GM12873 (cell line): ENCODE data around the gene GREB1L.

Experiments used
- CTCF ChIP-seq: IDR thresholded peaks from 2 replicates; pipeline ENCODE4 v1.5.1; 2012; ENCODE audit warnings: low read depth, mild to moderate bottlenecking, moderate library complexity, low read length, control low read depth; ENCODE audit not compliant: insufficient read depth; ENCODE audit errors: missing control alignments

The GREB1L gene

DNA sequence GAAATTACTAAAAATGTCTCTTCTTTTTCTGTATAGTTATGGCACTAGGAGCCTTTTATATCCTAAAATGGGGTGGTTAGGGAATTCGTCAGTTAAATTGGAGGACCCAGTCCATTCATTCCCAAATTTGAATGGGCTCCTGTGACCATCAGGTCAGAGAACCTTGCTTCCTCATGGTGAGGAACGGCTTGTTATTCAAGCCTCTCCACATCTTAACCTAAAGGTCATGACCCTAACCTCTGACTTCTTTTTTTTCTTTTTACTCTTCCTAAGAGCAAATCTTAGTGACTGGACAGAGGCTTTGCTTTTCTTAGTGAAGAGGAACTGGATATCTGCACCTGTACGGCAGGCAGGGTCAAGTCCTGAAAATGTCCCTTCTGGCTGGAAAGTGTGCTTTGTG, 53.1 kb downstream of the GREB1L start:
- TF ChIP-seq CTCF, result no peak

DNA sequence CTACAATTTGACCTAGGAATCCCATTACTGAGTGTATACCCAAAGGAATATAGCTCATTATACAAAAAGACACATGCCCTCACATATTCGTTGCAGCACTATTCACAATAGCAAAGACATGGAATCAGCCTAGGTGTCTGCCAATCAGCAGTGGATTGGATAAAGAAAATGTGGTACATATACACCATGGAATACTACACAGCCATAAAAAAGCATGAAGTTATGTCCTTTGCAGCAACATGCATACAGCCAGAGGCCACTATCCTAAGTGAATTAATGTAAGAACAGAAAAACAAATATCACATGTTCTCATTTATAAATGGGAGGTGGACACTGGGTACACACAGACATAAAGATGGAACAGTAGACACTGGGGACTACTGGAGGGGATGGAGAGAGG, 54.0 kb downstream of the GREB1L start:
- TF ChIP-seq CTCF, result no peak

DNA sequence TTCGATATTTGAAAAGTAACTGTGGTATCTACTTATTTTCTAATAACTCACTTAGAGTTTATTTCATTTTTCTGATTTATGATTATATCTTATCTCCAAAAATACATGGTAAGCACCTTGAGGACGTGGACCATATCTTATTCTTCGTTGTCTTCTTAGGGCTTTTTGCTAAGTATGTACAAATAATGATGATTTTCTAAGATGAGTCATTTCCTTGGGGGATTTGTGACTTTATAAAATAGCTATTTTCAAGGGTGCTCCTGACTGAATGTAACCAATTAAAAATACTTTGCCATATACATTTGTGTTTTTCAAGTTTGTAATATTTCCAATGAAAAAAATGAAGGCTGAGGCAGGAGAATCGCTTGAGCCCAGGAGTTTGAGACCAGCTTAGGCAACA, 56.3 kb downstream of the GREB1L start:
- TF ChIP-seq CTCF, result no peak

DNA sequence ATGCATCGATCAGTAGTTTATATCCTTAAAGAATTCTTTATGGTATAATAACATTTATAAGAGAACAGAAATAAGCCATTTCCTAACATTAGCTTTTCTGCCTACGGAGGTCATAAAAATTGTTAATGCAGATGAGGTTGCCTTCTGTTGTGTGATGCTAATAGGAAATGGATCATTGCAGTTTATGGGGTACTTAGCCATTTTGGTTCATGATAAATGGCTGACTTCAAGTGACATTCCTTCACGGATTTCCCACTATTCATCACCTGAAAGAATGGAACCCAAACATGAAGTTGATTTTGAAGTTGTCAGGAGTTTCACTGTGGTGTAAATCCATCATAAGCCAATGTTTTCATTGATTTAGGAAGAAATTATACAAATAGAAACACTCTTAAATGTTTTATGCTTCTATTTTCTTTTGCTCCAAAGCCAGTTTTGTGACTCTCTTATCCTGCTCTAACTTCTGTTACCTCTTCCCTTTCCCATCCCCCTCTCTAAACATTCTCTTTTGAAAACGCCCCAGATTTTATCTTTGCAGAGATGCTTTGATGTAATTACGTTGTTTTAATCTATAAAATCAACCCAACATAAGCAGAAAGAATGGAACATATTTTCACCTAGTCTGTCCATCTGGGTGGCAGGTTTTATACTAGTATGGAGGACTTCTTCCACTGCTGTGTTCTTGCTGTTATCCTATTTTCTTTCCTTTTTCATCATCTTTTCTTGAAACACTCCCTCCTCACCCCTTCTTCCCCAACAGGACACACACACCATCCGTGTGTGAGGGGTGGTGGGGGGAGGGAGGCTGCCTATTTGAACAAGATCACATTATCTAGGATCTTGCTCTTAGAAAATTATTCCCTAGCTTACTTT, 58.2 kb downstream of the GREB1L start:
- no peak for TF ChIP-seq CTCF

DNA sequence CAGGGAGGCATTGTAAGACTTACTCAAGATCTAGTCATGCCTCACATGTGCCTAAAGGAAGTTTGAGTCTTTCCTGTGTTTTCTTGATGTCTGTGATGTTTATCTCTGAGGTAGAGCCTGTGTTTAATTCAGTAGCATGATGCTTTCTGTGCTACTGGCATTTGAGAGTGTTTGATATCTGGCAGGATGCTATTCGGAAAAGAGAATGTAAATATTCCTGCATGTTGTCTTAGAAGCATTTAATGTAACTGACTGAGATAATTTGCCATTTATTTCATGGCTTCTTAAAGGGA, 58.8 kb downstream of the GREB1L start:
- TF ChIP-seq CTCF, result no peak

DNA sequence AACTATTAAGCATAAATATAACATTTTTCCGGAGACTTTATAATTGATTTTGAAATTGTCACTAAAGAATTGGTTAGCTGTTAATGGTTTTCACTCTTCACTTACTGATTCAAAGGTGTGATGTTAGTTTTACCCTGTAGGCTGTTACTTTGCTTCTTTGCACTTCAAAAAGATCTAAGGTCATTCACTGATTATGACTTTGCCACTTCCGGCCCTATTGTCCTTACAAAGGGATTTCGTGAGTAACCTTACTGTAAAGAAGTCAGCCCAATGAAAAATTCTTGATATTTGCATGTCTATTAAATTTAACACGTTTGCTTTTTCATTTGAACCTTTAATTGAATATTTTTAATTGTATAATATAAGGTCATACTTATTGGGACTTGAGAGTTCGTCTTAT, 61.4 kb downstream of the GREB1L start:
- TF ChIP-seq CTCF, result no peak

DNA sequence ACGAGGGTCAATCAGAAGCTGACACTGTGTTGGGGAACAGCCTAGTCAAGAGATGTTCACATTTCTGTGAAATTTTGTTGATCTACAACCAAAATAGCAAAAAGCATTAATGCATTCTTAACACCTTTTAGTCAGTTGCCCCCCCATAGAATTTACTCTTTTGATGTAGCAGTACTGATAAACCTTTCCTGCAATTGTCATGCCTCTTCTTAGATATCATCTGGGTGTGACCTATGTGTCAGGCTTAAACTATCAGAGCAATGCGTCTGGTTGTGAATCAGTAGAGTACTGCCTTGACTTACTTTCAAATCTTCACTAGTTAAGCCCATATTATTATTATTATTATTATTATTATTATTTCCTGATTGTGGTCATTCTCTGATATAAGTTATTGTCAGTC, 61.9 kb downstream of the GREB1L start:
- no peak for TF ChIP-seq CTCF

DNA sequence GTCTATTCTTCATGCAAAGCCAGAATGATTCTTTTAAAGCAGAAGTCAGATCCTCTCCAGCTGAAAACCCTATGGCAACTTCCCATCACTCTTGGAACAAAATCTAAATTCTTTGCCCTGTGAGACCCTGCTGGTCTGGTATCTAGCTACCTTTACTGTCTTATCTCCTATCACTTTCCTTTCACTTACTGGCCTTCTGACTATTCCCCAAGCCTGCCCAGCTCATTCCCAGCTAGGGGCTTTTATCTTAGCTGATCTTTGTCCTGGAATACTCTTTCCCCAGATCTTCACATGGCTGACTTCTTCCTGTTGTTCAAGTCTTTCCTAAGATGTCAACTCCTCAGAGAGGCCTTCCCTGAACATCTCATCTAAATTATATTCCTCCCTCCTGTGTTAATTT, 63.6 kb downstream of the GREB1L start:
- no peak for TF ChIP-seq CTCF
